Measurements from ENCODE around the gene TYW5.

Gene TYW5

GRCh38 chr2:199955339-199956061, at the start of gene TYW5, which contains the start of gene MAIP1:
TSS of gene TYW5 (minus strand) at chr2:199955491. CDS start at chr2:199955470, 21 bp downstream.
TSS of gene MAIP1 (plus strand) at chr2:199955582. CDS start at chr2:199955799, 217 bp downstream.
- DNase-seq (ENCODE audit: low spot score): peak; percentile 82

GRCh38 chr2:200003444-200003843, 48.2 kb upstream of the TYW5 start:
- DNase-seq (ENCODE audit: low spot score): no peak

GRCh38 chr2:200000444-200001163, 45.3 kb upstream of the TYW5 start:
- no peak for DNase-seq (ENCODE audit: low spot score)

- no peak for DNase-seq (ENCODE audit: low spot score)
These were observed 43.9 kb upstream of the TYW5 start for GRCh38 chr2:199999166-199999565.

GRCh38 chr2:199997296-199997695, 42.0 kb upstream of the TYW5 start:
- no peak for DNase-seq (ENCODE audit: low spot score)

GRCh38 chr2:199994896-199995295, 39.6 kb upstream of the TYW5 start:
- no peak for DNase-seq (ENCODE audit: low spot score)

GRCh38 chr2:199994371-199994770, 39.1 kb upstream of the TYW5 start:
- no peak for DNase-seq (ENCODE audit: low spot score)

GRCh38 chr2:199992296-199992695, 37.0 kb upstream of the TYW5 start:
- DNase-seq (ENCODE audit: low spot score): no peak

- no peak for DNase-seq (ENCODE audit: low spot score)
These were observed 36.4 kb upstream of the TYW5 start for GRCh38 chr2:199991691-199992090.

GRCh38 chr2:199989822-199990221, 34.5 kb upstream of the TYW5 start:
- DNase-seq (ENCODE audit: low spot score): no peak

- DNase-seq (ENCODE audit: low spot score): no peak
These were observed 32.9 kb upstream of the TYW5 start for GRCh38 chr2:199988151-199988550.

GRCh38 chr2:199987586-199987985, 32.3 kb upstream of the TYW5 start:
- DNase-seq (ENCODE audit: low spot score): no peak

GRCh38 chr2:199985625-199986207, 30.4 kb upstream of the TYW5 start:
- DNase-seq (ENCODE audit: low spot score): peak; percentile 34

GRCh38 chr2:199984755-199985154, 29.5 kb upstream of the TYW5 start:
- no peak for DNase-seq (ENCODE audit: low spot score)

GRCh38 chr2:199984159-199984558, 28.9 kb upstream of the TYW5 start:
- DNase-seq (ENCODE audit: low spot score): no peak

GRCh38 chr2:199983534-199983933, 28.2 kb upstream of the TYW5 start:
- no peak for DNase-seq (ENCODE audit: low spot score)

GRCh38 chr2:199982126-199982843, 27.0 kb upstream of the TYW5 start:
- no peak for DNase-seq (ENCODE audit: low spot score)

- peak; percentile 58 for DNase-seq (ENCODE audit: low spot score)
These were observed 24.7 kb upstream of the TYW5 start for GRCh38 chr2:199979832-199980628.

- DNase-seq (ENCODE audit: low spot score): no peak
These were observed 24.1 kb upstream of the TYW5 start for GRCh38 chr2:199979398-199979797.

GRCh38 chr2:199977984-199978415, 22.7 kb upstream of the TYW5 start:
- no peak for DNase-seq (ENCODE audit: low spot score)

GRCh38 chr2:199975273-199975895, 20.1 kb upstream of the TYW5 start:
- no peak for DNase-seq (ENCODE audit: low spot score)
